GM23338 (cell line): ENCODE data around the gene ECHDC1. TPM values are rescaled to one million over a fixed set of nuclear protein-coding genes. Genes with fewer than 3 reads are reported as not detected.

ENCODE experiments used
- ATAC-seq: fragments of 200-7000 bp; cut with Tn5 transposase; 3 replicates; pipeline ENCODE4 v1.9.1; 2020
- DNase-seq: peaks from one replicate; pipeline ENCODE4 v3.0.0-alpha.2; 2015; ENCODE audit warnings: low spot score
- H2AFZ ChIP-seq: fragments of 200-600 bp; sonication (generic); 2 replicates; pipeline ENCODE4 v1.8.0; 2016; ENCODE audit warnings: antibody characterized with exemption, mild to moderate bottlenecking, moderate library complexity
- H3F3A ChIP-seq: fragments of 200-600 bp; sonication (generic); replicated peaks from 2 replicates; pipeline ENCODE4 v1.8.0; 2017; ENCODE audit warnings: antibody characterized with exemption, mixed run types, low read depth
- H3K27ac ChIP-seq: fragments of 200-600 bp; sonication (generic); 2 replicates; pipeline ENCODE4 v1.6.1; 2016; ENCODE audit warnings: low read depth
- H3K27me3 ChIP-seq: fragments of 200-600 bp; sonication (generic); 2 replicates; pipeline ENCODE4 v1.8.0; 2016; ENCODE audit warnings: mild to moderate bottlenecking, mixed run types, moderate library complexity; ENCODE audit not compliant: insufficient read depth
- H3K36me3 ChIP-seq: fragments of 200-600 bp; sonication (generic); 2 replicates; pipeline ENCODE4 v1.8.0; 2016; ENCODE audit warnings: mild to moderate bottlenecking; ENCODE audit not compliant: insufficient read depth
- H3K4me1 ChIP-seq: fragments of 200-600 bp; sonication (generic); 2 replicates; pipeline ENCODE4 v1.8.0; 2016; ENCODE audit warnings: mild to moderate bottlenecking, moderate library complexity; ENCODE audit not compliant: insufficient read depth
- H3K4me2 ChIP-seq: fragments of 200-600 bp; sonication (generic); 2 replicates; pipeline ENCODE4 v1.7.1; 2017; ENCODE audit warnings: mixed run types
- H3K4me3 ChIP-seq: fragments of 200-600 bp; sonication (generic); 2 replicates; pipeline ENCODE4 v1.6.1; 2016; ENCODE audit warnings: mixed run types
- H3K79me2 ChIP-seq: fragments of 200-600 bp; sonication (generic); replicated peaks from 2 replicates; pipeline ENCODE4 v1.8.0; 2017; ENCODE audit warnings: mild to moderate bottlenecking; ENCODE audit not compliant: insufficient read depth
- H3K9me2 ChIP-seq: fragments of 200-600 bp; sonication (generic); 2 replicates; pipeline ENCODE4 v1.8.0; 2017; ENCODE audit not compliant: insufficient read depth
- H4K20me1 ChIP-seq: fragments of 200-600 bp; sonication (generic); replicated peaks from 2 replicates; pipeline ENCODE4 v1.8.0; 2017; ENCODE audit warnings: mild to moderate bottlenecking; ENCODE audit not compliant: insufficient read depth
- H3K27ac Mint-ChIP-seq: 2 replicates; pipeline ENCODE4 v1.8.0; 2020; ENCODE audit warnings: inconsistent platforms, mild to moderate bottlenecking, moderate library complexity, mixed read lengths
- H3K27me3 Mint-ChIP-seq: 3 replicates; pipeline ENCODE4 v1.8.0; 2022; ENCODE audit warnings: low read depth, mild to moderate bottlenecking, moderate library complexity, mixed read lengths, inconsistent platforms; ENCODE audit not compliant: insufficient read depth, poor library complexity
- H3K36me3 Mint-ChIP-seq: 3 replicates; pipeline ENCODE4 v1.8.0; 2021; ENCODE audit warnings: low read depth, mild to moderate bottlenecking, inconsistent platforms, moderate library complexity, mixed read lengths
- H3K4me1 Mint-ChIP-seq: 3 replicates; pipeline ENCODE4 v1.8.0; 2020; ENCODE audit warnings: mild to moderate bottlenecking, inconsistent platforms, mixed read lengths
- H3K4me3 Mint-ChIP-seq: 3 replicates; pipeline ENCODE4 v1.8.0; 2021; ENCODE audit warnings: moderate library complexity, mild to moderate bottlenecking, inconsistent platforms, mixed read lengths
- H3K9me3 Mint-ChIP-seq: 3 replicates; pipeline ENCODE4 v1.8.0; 2020; ENCODE audit warnings: moderate library complexity, mild to moderate bottlenecking, inconsistent platforms, mixed read lengths
- CREB1 ChIP-seq: fragments of 250-450 bp; sonication (Bioruptor Pico); IDR thresholded peaks from 2 replicates; pipeline ENCODE4 v1.5.0; 2020; ENCODE audit warnings: low read depth, mild to moderate bottlenecking, moderate library complexity
- EZH2 ChIP-seq: fragments of 200-600 bp; sonication (generic); IDR thresholded peaks from one replicate; pipeline ENCODE4 v1.8.0; 2017; ENCODE audit warnings: antibody characterized with exemption, mild to moderate bottlenecking, low read depth; ENCODE audit not compliant: unreplicated experiment
- EZH2phosphoT487 ChIP-seq: fragments of 200-600 bp; sonication (generic); IDR thresholded peaks from one replicate; pipeline ENCODE4 v1.8.1; 2018; ENCODE audit warnings: antibody characterized with exemption; ENCODE audit not compliant: unreplicated experiment
- JUNB ChIP-seq: IDR thresholded peaks from one replicate; pipeline ENCODE4 v1.6.1; 2016; ENCODE audit warnings: antibody characterized with exemption; ENCODE audit not compliant: unreplicated experiment
- NANOG ChIP-seq: IDR thresholded peaks from 2 replicates; pipeline ENCODE4 v1.6.1; 2016; ENCODE audit warnings: antibody characterized with exemption, borderline replicate concordance
- POLR2AphosphoS5 ChIP-seq: IDR thresholded peaks from 2 replicates; pipeline ENCODE4 v1.6.1; 2016; ENCODE audit warnings: antibody characterized with exemption, low read depth
- STAT1 ChIP-seq: IDR thresholded peaks from one replicate; pipeline ENCODE4 v1.6.1; 2016; ENCODE audit warnings: antibody characterized with exemption; ENCODE audit not compliant: unreplicated experiment
- ZNF114 ChIP-seq: fragments of 250-450 bp; sonication (Bioruptor Pico); IDR thresholded peaks from 2 replicates; pipeline ENCODE4 v1.5.0; 2020; ENCODE audit warnings: mild to moderate bottlenecking, moderate library complexity
- ZNF331 ChIP-seq: fragments of 250-450 bp; sonication (Bioruptor Pico); IDR thresholded peaks from 2 replicates; pipeline ENCODE4 v1.5.0; 2020; ENCODE audit warnings: low read depth, mild to moderate bottlenecking, moderate library complexity
- ZNF462 ChIP-seq: fragments of 250-450 bp; sonication (Bioruptor Pico); IDR thresholded peaks from 2 replicates; pipeline ENCODE4 v1.5.0; 2020; ENCODE audit warnings: mild to moderate bottlenecking, moderate library complexity
- polyA plus RNA-seq: library from polyadenylated mRNA; unstranded; fragments of >200 nt; fragmentation: Nextera tagmentation; extraction: Ambion mirVana; gene quantifications from 2 replicates; pipeline ENCODE4 v1.2.1, GENCODE V29; 2016
- total RNA-seq: library from RNA; depleted of rRNA; stranded (reverse); fragments of >200 nt; shearing (Covaris generic); gene quantifications from 2 replicates; pipeline ENCODE4 v1.2.3, GENCODE V29; 2014
- TF ChIP-seq, protein P1 (sequence below): IDR thresholded peaks from 2 replicates; pipeline ENCODE4 v1.6.1; 2016; ENCODE audit warnings: antibody characterized with exemption
- TF ChIP-seq, protein P2 (sequence below): IDR thresholded peaks from one replicate; pipeline ENCODE4 v1.6.1; 2018; ENCODE audit warnings: antibody characterized with exemption; ENCODE audit not compliant: unreplicated experiment
- TF ChIP-seq, protein P3 (sequence below), 2 experiments: fragments of 200-600 bp in 1 of 2; sonication (generic) in 1 of 2; conservative IDR thresholded peaks; 2 replicates each; pipeline versions ENCODE4 v1.5.1 to v1.6.1; 2016 to 2017; ENCODE audit warnings: antibody characterized with exemption in 2 of 2, low read depth in 2 of 2, mild to moderate bottlenecking in 2 of 2, moderate library complexity in 1 of 2

Gene ECHDC1
- total and polyA plus RNA-seq, 2 experiments from 2014 or later: 65.8 to 98.4 TPM

DNA sequence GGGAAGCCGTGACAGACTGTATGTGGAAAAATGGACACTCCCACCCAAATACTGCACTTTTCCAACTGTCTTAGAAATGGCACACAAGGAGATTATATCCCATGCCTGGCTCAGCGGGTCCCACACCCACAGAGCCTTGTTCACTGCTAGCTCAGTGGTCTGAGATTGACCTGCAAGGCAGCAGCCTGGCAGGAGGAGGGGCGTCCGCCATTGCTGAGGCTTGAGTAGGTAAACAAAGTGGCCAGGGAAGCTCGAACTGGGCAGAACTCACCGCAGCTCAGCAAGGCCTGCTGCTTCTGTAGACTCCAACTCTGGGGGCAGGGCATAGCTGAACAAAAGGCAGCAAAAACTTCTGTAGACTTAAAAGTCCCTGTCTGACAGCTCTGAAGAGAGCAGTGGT is 88.1 kb downstream of the ECHDC1 start (continued):
- TF ChIP-seq, protein P1, sequence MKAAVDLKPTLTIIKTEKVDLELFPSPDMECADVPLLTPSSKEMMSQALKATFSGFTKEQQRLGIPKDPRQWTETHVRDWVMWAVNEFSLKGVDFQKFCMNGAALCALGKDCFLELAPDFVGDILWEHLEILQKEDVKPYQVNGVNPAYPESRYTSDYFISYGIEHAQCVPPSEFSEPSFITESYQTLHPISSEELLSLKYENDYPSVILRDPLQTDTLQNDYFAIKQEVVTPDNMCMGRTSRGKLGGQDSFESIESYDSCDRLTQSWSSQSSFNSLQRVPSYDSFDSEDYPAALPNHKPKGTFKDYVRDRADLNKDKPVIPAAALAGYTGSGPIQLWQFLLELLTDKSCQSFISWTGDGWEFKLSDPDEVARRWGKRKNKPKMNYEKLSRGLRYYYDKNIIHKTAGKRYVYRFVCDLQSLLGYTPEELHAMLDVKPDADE: no peak
- TF ChIP-seq POLR2AphosphoS5 (no peak), ZNF114 (CRISPR knock-in tag) (no peak), ZNF331 (CRISPR knock-in tag) (no peak), EZH2 (no peak), EZH2phosphoT487 (no peak), STAT1 (no peak)

GRCh38 chr6:127249621-127250020 is 93.8 kb downstream of the ECHDC1 start:
- no peaks in the 10 kb centered on the region for H3K27me3 Mint-ChIP-seq
- H3K79me2 ChIP-seq: no peaks in the 10 kb centered on the region
- no peaks in the 10 kb centered on the region for H3K27me3 ChIP-seq
- no peaks in the 10 kb centered on the region for H3K4me1 ChIP-seq
- no peaks in the 10 kb centered on the region for H3K36me3 ChIP-seq
- H3K36me3 Mint-ChIP-seq: no peaks in the 10 kb centered on the region
- H3K4me2 ChIP-seq: no peak overlapping the region
- H3K4me3 ChIP-seq: no peak overlapping the region
- H2AFZ ChIP-seq: no peak overlapping the region
- H3K27ac Mint-ChIP-seq: no peak overlapping the region
- H3K4me1 Mint-ChIP-seq: no peaks in the 10 kb centered on the region
- H3F3A ChIP-seq: no peaks in the 10 kb centered on the region
- no peaks in the 10 kb centered on the region; the same call in 2 of the 3 replicates for H3K9me3 Mint-ChIP-seq
- H3K27ac ChIP-seq: no peak overlapping the region
- no peaks in the 10 kb centered on the region for H4K20me1 ChIP-seq
- H3K9me2 ChIP-seq: 0 out of 2 replicates have a peak, but pooled peaks cover 4% of the 10 kb centered on the region
- DNase-seq (no peak), ATAC-seq (no peak)
- no peak overlapping the region for H3K4me3 Mint-ChIP-seq
- TF ChIP-seq ZNF331 (CRISPR knock-in tag) (no peak), ZNF462 (CRISPR knock-in tag) (no peak), POLR2AphosphoS5 (no peak), ZNF114 (CRISPR knock-in tag) (no peak), EZH2 (no peak), STAT1 (no peak), JUNB (no peak), NANOG (no peak), EZH2phosphoT487 (no peak), CREB1 (no peak)
- TF ChIP-seq, protein P2, sequence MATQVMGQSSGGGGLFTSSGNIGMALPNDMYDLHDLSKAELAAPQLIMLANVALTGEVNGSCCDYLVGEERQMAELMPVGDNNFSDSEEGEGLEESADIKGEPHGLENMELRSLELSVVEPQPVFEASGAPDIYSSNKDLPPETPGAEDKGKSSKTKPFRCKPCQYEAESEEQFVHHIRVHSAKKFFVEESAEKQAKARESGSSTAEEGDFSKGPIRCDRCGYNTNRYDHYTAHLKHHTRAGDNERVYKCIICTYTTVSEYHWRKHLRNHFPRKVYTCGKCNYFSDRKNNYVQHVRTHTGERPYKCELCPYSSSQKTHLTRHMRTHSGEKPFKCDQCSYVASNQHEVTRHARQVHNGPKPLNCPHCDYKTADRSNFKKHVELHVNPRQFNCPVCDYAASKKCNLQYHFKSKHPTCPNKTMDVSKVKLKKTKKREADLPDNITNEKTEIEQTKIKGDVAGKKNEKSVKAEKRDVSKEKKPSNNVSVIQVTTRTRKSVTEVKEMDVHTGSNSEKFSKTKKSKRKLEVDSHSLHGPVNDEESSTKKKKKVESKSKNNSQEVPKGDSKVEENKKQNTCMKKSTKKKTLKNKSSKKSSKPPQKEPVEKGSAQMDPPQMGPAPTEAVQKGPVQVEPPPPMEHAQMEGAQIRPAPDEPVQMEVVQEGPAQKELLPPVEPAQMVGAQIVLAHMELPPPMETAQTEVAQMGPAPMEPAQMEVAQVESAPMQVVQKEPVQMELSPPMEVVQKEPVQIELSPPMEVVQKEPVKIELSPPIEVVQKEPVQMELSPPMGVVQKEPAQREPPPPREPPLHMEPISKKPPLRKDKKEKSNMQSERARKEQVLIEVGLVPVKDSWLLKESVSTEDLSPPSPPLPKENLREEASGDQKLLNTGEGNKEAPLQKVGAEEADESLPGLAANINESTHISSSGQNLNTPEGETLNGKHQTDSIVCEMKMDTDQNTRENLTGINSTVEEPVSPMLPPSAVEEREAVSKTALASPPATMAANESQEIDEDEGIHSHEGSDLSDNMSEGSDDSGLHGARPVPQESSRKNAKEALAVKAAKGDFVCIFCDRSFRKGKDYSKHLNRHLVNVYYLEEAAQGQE: no peak
- TF ChIP-seq, protein P3, sequence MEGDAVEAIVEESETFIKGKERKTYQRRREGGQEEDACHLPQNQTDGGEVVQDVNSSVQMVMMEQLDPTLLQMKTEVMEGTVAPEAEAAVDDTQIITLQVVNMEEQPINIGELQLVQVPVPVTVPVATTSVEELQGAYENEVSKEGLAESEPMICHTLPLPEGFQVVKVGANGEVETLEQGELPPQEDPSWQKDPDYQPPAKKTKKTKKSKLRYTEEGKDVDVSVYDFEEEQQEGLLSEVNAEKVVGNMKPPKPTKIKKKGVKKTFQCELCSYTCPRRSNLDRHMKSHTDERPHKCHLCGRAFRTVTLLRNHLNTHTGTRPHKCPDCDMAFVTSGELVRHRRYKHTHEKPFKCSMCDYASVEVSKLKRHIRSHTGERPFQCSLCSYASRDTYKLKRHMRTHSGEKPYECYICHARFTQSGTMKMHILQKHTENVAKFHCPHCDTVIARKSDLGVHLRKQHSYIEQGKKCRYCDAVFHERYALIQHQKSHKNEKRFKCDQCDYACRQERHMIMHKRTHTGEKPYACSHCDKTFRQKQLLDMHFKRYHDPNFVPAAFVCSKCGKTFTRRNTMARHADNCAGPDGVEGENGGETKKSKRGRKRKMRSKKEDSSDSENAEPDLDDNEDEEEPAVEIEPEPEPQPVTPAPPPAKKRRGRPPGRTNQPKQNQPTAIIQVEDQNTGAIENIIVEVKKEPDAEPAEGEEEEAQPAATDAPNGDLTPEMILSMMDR (conservative IDR thresholded peaks at IDR 0.05; ENCODE audit: low read depth in 2 of 2): no peak
